CD4-positive, alpha-beta T cell treated with Interleukin-1 beta for 1 hour (primary cell): ENCODE measurements around the gene LENEP.

Source experiments
- DNase-seq, 2 donors: peaks; one replicate each; pipeline ENCODE4 v3.0.0-alpha.2; 2020 to 2022

The LENEP gene

DNA sequence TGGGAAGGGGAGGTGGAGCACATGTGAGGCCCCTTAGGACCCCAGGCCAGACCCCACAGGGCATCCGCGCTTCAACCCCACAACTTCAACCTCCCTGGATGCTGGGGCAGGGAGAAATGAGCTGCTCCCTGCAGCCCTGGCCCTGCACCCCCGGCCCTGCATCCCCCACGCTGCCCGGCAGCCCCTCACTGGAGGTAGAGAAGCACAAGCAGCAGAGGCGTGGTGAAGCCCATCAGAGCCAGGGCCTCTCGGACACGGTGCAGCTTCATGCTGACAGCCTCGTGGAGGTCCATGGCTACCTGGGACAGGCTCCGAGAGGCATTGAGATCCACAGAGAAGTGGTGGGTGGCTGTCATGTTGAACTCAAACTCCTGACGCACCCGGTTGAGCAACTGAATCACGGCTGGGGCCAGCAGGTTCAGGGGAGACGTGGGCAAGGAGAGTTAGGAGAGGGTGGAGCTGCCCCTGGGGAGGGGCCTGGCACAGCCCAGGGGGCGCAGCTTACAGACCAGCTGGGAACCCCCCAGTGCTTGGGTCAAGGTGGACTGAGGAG, 36.9 kb downstream of the LENEP start:
- DNase-seq, result no peak

DNA sequence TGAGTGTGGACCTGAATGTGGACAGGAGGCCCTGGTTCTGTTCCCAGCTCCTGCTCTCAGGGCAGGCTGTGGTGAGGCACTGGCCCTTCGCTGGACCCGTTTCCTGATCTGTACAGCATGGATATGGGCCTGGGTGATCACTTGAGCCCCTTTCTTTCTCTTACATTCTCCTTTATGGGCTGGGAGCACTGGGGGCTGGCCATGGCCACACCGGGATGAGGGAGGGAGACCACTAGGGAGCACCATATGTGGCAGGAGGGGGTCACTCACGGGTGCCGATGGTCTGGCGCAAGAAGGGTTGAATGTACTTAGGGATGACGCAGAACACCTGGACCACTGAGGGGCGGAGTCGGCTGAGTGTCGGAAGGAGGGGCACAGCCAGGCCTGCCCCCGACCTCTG, 37.5 kb downstream of the LENEP start:
- DNase-seq, result no peak

DNA sequence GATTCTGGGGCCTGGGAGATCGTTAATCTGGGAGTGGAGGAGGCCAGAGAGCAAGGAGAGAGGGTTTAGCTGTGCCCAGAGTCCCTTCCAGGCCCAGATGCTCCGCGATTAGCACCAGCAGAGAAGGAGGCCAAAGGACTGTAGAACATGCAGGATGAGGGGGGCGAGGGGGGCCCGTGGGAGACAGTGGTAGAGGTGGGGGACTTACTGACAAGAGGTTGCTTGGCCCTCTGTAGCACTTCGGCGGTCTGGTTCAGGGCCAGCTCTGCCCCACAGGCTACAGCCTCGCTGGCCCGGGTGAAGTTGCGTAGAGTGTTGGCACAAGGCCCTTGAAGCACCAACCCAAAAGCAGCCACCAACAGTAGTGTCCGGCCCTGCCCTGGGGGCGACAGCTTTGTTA, 39.5 kb downstream of the LENEP start:
- no peak for DNase-seq

DNA sequence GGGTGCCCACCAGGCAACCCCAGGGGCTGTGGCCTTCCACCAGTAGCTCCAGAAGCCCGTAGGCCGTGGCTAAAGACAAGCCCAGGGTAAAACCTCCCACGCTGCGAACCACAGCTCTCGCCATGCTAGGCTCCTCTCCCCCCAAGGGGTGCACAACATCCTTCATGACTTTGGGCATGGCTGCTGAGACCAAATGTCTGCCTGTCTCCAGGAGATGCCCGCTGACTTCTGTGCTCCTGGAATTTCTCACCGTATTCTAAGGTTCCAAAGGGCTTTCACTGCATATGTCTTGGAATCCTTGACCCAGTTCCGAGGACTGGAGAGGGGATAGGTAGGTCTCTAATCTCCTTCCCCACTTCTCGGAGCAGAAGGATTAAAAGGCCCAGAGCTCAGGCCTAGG, 40.1 kb downstream of the LENEP start, which contains the start of the genes DCST1 and DCST2:
DCST1 (plus strand) TSS at position 301 of the 400 bp plus-strand sequence. CDS start 213 bp downstream, outside the sequence.
DCST2 (minus strand) TSS at position 258 of the 400 bp plus-strand sequence; CDS start at position 178, 80 bp downstream.
- DNase-seq, result no peak

DNA sequence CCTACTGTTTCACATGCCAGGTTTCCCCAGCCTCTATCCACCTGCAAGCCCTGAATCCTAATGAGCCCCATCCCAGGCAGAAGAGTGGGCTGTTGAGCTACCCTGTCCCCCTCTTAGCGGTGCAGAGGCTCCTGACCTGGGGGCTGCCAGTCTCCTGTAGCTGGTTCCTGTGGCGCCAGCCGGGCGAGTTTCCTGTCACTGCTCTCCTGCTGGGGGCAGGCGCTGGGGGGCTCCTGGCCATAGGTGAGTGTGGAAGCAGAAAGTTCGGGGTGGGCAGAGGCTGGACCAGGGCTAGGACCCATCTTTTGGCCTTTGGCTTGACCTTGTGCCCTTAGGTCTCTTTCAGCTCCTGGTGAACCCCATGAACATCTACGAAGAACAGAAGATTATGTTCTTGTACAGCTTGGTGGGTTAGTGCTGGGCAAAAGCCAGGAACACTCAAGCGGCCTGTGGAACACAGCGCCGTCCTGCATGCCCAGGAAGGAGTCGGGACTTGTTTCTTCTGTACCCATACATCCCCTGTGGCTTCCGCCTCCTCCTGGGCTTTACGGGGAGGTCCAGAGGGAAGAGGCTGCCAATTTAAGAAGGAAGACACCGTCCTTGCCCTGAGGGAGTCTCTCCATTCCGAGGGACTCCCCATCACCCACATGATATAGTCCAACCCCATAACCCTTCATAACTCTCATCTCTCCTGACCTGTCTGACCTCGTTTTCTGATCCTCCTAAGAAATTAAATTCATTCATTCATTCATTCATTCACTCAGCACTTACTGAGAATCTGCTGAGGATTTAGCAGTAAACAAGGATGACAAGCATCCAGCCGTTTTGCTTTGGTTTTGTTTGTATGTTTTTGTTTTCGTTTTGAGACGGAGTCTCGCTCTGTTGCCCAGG, 41.2 kb downstream of the LENEP start:
- DNase-seq, result no peak

DNA sequence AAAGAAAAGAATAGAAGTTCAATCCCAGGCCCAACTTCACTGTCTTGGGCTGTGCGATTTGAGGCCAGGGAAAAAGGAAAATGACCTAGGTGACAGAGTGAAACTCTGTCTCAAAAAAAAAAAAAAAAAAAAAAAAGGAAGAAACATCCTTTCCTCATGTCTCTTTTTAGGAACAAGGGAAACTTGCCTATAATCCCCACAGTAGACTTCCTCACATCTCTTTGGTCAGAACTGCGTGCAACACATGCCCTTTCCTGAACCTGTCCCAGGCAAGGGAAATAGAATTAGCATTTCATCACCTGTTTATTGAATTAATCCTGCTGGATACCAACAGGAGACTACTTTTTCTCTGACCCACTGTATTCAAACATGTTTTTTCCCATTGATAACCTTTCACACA, 42.5 kb downstream of the LENEP start:
- DNase-seq, result no peak

DNA sequence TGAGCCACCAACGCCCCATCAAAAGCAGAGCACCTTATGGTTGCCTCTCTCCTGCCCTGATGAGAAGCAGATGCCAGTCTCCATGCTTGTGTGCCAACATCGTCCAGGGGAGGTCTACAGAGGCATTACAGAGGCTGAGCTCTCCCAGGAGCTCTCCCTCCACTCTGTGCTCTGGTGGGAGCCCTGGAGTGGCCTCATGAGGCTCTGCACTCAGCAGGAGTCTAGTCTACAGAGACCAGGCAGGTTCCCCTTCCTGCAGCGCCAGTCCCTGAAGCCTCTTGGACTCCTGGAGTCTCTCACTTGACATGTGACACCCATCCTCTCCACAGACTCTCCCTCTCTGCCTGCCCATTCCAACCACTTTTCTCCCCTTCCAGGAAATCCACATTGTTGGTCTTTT, 43.7 kb downstream of the LENEP start:
- DNase-seq, result no peak

DNA sequence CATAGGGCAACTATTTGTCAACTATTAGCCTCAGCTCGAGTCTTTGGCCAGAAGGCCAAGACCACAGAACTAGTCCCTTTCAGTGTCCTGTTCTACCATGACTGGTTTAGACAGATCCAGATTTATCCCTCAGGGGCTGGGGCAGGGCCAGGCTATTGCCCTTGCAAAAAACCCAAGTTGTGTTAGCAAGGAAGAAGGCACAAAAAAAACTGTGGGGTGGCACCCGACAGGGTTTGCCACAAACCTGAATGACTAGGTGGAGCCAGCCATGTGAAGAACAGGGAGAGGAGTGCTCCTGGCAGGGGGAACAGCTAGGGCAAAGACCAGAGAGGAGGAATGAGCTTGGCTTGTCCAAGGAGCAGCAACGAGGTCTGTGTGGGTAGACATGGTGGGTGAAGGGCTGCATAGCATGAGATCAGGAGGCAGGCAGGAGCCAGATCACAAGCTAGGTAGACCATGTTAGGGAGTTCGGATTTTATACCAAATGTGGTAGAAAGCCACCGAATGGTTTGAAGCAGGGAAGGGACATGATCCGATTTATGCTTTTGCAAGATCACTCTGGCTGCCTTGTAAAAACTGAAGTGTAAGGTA, 44.6 kb downstream of the LENEP start:
- DNase-seq, result no peak

DNA sequence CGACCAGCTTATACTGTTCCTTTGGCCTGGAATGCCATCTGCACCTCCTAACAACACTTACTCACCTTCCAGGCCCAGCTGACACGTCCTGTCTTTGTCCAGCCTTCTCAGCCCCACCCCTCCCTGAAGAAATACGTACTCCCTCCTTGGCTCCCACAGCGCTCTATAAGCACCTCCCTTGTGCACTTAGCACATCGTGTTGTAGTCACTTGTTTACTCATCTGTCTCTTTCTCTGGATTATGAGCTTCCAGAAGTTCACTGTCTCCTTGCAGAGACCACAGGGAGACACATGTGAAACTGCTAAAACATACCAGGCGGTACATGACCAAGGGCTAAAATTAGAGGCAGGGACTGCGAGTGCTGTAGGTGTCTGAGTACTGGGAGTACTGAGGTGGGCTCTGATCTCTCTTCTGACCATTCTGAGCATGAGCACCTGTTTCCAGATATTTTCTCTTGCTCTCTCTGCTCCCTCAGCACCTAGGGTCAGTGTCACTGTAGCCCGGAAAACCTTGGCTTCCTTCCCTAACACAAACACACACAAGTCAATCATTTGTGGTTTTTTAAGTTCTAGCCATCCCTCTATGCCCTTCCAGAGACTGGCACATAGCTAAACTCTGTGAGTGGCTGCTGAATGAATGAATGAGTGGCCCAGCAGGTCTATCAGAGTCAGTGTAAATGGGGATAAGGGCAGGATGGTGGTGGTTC, 45.4 kb downstream of the LENEP start:
- no peak for DNase-seq

DNA sequence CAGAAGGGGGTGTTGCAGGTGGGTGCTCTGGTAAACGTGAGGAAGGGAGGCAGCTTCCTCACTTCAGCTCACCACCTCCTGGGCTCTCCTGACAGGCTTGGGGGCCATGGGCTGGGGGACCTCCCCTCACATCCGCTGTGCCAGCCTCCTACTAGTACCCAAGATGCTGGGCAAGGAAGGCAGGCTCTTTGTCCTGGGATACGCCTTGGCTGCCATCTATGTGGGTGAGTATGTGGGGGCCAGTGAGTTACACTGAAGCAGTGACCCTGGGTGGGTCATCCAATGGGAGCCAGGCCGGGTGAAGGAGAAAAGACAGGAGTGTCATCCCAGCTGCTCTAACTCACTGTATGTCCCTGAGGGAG, 45.9 kb downstream of the LENEP start:
- DNase-seq, result no peak

DNA sequence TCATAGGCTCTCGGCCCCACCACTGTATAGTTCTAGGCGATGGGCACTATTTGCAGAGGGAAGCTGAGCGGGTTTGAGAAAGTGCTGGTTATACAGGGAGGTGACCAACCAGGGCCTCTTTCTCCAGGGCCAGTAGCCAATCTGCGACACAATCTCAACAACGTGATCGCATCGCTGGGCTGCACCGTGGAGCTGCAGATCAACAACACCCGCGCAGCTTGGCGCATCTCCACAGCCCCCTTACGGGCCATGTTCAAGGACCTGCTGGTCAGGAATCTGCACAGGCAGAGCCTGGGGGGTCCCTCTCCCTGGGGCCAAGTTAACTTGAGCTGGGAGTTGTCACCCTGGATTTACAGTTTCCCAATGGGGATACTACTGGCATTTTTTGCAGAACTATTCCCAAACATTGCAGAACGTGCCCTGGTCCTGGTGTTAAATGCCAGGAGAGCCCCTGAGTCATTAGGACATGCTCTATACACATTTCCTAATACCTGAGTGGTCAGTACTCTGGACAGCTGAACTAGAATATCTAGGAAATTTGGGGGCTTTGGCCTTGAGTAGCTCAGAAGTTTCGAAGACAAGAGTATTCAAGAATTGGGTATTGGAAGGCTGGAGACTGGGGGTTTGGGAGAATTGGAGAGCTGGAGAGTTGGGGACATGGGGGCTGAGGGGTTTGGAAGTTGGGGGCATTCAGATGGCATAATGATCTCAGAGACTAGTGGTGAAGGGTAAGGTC, 47.1 kb downstream of the LENEP start:
- no peak for DNase-seq

DNA sequence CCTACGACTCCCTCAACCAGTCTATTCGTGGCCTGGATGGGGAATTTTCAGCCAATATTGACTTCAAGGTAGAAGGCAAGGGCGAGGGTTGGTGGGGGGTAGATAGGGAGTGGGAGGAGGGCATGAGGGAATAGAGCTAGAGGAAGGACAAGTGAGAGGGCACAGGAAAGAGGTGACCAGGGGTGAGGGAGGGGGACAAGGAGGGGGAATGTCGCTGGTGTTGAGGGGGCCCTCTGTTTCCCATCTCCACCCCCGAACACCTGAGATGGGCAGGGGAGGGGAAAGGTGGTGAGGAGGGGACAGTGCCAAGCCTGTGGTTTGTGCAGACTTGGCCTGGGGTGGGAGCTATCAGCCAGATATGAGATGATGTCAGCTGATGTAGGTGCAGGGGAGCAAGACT, 49.4 kb downstream of the LENEP start:
- DNase-seq, result no peak

DNA sequence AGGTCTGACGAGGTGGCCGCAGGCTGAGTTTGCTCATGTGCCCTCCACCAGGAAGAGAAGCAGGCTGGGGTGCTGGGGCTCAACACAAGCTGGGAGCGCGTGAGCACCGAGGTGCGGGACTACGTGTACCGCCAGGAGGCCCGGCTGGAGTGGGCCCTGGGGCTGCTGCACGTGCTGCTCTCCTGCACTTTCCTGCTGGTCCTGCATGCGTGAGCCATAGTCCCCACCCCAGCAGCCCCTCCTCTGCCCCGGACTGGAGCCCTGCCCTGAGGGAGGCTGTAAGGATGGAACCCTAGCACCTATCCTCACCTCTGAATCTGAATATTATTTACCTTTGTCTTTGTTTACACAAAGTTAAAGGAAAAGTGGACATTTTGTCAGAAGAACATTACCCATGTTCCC, 49.9 kb downstream of the LENEP start:
- DNase-seq, result no peak

DNA sequence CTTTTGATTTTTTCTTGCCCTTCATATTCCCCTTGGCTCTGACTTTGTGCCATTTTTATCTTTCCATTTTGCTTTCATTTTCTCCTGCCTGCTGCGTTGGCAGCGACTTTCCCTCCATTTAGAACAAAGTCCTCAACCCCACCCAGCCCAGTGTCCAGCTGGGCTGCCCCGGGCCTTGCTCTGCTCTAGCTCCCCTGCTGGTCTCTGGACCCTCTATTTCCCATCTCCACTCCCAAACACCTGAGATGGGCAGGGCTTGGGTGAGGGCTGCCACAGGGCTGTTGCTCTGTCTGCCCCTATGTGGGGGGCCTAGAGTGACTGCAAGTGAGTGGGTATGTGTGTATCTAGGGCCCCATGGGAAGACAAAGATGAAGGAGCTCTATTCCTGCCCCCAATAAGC, 50.4 kb downstream of the LENEP start:
- no peak for DNase-seq
